ENCODE data around the gene CDKN3.

Gene CDKN3, protein sequence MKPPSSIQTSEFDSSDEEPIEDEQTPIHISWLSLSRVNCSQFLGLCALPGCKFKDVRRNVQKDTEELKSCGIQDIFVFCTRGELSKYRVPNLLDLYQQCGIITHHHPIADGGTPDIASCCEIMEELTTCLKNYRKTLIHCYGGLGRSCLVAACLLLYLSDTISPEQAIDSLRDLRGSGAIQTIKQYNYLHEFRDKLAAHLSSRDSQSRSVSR

DNA sequence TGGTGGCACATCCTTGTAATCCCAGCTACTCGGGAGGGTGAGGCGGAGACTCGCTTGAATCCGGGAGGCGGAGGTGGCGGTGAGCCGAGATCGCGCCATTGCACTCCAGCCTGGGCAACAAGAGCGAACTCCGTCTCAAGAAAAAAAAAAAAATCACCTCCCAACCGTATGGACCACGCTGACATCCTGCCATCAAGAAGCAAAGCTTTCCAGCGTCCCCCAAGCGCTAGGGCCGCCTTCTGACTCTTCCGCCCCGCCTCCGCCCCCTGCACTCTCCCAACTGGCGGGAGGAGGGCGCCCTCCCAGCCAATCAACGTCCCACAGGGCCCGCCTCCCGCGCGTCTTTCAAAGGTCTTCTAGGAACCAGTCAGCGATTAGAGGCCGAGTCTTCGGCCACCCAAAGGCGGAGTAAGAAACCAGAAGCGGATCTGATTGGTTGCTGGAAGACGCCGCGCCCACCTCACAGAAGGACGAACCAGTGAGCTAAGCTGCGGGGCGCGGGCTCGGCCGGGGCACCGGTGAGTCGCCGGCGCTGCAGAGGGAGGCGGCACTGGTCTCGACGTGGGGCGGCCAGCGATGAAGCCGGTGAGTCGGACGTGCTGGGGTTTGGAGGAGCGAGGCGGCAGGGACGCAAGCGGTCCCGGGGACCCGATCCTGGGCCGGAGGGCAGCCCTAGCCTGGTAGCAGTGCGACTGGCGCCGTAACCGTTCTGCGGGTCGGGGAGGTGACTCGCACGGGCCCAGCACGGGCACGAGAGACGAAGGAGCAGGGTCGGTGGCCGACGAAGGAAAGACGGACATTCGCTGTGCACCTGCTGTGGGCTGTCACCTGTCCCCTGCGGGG, at the start of gene CDKN3:
TSS of gene CDKN3 (plus strand) at position 515 of the 843 bp plus-strand sequence. CDS start at position 577, 62 bp downstream.
- peak; percentile 97 for DNase-seq

DNA sequence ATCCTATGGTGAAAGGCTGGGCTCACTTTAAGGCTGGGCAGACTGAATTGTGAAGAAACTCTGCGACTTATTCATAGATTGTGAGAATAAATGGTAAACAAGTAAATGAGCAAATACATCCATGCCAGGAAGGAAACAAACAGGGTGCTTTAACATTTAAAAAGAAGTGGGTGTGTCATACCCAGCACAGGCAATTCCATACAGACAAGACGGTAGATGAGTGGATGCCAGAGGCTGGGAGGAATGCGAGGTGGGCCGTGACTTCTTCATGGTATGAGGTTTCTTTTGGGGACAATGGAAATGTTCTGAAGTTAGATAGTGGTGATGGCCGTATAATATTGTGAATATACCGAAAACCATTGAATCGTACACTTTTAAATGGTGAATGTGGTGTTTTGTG, 49.8 kb upstream of the CDKN3 start:
- DNase-seq = no peak

DNA sequence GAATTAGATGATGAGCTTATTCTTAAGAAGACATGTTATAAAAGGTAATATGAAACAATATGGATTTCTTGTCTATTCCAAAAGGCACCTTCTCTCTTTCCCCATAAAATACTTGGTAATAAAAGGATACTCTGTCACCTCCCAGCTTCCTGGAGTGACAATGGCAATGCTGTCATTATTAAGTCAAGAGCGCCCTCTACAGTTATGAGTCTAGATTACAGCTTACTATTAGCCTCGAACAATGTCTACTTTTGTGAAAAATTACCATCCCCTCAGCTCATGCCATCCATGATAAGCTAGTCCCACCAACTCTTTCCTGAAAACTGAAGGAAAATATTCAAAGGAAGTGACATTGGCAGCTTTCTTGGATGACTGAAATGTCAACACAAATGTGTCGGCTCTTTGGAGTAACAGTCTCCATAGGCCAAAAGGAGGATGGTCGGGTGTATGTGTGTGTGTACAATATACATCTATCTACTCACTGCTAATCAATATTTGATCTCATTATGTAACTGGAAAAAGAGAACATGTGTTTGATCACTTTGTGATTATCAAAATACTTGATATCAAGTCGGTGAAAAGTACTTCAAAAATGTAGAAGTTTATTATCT, 48.7 kb upstream of the CDKN3 start:
- no peak for DNase-seq

DNA sequence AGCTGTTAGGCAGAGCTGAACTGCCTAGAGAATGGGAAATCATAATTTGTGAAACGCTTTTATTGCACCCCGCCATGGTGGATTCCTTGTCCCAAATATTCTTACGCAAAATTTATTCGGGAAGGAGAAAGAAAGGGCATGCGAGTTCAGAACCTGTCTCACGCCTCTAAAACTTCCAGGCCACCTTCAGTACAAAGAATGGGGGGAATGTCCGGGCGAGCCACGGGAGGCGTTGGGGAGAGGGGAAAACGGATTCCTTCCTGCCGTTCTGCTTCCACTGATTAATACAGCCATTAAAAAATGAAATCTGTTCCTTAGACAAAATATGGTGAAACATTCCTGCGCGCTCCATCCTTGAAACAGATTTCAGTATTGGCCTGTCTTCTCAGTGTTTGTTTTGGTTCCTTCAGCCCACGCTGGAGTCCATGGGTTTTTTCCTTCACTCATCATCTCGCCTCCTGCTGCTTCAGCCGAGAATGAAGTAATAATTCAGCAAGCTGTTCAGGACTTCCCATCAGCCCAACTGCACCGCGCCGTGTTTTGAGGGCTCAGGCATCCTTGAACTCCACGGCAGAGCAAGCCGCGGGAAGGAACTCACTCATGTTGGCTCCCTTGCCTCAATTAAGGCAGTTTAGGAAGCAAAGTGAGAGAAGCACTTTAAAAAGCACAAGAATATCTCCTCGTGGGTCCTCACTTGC, 47.7 kb upstream of the CDKN3 start:
- no peak for DNase-seq

DNA sequence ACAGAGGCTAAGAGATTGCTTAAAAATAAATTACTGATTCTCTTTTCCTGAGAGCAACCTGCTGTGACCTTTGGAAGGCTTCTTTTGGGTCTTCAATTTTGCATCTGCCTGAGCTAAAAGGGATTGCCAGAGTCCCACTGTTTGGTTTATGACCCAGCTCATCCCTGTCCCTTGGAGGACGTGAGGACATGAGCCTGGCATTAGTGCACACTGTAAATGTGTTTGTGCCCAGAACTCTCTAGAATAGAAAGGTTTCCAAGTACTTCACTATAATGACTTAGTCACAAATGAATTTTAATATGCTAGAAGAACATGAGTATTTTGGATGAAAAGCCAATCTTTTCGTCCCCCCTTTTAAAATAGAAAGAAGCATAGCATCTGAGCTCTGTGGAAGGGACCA, 47.1 kb upstream of the CDKN3 start:
- no peak for DNase-seq

DNA sequence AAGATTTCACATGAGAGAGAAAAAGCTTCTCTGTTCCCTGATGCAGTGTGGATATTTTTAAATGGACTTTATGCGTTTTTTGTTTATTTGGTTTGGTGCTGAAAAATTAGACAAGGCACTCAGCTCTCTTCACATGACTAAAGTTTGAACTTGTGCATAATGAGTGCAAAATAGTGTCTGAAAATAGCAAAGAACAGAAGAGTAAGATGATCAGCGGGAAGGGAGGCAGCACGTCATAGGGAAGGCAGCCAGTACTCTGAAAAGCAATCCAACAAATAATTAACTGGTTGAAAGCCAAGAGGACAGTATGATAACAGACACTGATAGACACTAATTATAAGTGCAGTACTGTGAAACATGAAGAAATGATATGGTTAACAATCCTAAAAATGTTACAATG, 46.6 kb upstream of the CDKN3 start:
- DNase-seq = no peak

DNA sequence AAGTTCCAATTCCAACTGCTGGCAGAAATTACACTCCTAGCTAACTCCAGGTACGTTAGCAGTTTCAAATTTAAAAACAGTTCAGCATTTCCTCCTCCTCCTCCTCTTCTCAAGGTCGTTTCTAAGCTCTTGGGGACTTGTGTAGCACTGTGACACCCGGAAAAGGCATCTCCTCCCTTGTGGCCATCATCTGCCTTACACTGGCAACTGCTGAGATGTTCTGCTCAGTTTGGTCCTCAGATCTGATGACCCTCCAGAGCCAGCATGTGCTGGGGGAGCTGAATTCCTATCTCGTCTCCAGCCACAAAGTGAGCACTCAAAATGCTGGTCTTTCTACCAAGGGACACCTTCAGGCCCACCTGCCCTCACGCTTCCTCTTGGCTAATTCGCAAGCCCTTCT, 43.5 kb upstream of the CDKN3 start:
- no peak for DNase-seq

DNA sequence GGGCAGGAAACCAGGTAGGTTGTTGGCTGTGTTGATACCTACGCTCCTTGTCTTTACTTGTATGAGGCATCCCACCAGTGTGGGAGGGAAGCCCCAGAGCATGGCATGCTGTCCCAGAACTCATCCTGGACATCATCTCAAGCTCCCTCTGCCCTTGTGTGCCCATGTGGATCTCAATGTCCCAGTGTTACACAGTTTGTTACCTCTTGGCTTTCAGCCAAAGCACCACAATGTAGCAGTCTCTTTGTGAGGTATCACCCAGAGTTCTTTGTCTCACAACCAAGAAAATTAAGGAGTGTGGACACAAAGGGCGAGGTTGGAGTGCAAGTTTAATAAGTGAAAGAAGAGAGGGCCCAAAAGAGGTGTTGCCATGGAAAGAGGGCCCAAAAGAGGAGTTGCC, 43.1 kb upstream of the CDKN3 start:
- no peak for DNase-seq

DNA sequence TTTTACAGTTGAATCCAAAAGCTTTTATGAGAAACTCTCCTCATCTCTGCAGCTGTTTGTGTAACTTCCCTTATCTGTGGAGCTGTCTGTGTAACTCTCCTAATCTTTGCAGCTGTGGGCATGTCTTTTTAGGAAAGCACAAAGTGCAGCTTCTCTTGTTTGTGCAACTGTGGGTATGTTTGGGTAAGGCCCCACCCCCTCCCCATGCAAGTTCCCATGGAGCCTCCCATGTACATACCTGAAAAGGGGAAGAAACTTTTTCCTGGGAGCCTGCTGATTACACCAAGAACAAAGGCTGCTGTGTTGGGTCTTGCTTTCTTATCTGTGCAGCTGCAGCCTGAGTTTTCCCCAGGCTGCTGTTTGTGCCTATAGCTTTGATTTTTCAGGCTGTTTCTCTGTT, 42.7 kb upstream of the CDKN3 start:
- no peak for DNase-seq

DNA sequence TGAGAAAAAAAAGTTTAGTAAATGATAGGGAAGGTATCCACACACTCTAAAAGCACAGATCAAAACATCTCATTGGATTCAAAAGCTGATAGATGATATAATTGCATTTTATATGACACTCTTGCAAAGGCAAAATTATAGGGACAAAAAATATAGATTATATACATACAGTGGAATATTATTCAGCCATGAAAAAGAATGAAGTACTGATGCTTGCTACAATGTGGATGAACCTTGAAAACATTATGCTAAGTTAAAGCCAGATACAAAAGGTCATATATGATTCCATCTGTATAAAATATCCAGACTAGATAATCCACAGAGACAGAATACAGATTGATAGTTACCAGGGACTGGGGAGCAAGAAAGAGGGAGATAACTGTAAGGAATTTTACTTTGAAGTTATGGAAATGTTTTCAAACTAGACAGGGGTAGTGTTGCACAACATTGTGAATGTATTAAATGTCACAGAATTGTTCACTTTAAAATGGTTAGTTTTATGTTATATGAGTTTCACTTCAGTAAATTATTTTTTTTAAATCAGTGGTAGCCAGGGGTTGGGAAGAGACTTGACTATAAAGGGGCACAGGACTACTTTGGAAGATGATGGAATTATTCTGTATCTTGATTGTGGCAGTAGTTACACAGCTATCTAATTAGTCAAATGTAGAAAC, 41.7 kb upstream of the CDKN3 start:
- DNase-seq = no peak

DNA sequence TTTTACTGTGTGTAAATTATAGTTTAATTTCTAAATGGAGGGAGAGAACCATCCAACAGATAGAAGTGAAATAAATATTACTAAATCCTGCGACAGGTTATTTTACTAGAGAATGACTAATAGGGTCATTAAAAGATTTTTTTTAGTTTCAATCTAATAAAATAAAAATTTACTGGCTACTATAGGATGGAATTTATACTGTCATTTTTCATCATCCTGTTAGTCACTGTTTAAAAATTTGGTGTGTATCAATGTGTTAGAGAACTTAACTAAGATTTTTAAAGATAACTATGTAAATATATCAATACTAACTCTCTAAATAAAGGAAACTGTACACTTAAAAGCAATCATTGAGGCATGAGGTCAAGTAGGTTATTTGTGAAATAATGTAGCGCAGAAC, 41.1 kb upstream of the CDKN3 start:
- no peak for DNase-seq

DNA sequence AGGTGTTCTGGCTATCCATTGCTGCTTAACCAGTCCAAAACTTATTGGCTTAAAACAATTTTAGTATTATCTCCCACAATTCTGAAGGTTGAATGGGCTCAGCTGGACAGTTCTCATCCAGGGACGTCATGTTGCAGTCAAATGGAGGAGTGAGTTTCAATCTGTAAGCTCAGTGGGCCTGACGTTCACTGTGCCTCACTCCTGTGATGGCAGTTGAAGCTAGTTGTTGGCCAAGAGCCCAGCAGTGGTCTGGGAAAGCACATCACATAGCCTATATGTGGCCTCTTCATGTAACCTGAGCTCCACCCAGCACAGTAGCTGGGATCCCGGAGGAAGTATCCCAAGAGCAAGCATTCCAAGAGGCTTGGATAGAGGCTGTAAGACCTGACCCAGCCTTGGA, 40.6 kb upstream of the CDKN3 start:
- DNase-seq = no peak

DNA sequence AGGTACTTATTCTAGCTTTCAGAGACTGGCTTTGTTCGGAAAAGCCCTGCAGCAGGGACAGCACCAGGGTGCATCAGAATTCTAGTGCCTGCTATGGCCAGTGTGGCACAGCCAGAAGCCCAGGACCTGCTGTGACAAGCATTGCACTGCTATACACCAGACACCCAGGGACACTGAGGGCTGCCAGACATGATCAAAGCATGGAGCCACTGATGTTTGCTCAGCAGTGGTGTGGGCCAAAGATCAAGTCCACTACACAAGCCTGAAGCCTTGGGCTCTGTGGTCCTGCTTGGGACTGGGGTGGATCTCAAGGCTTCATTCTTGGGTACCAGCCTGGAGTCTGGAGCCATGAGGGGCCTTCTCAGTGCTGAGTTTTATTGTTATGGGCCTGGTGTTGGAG, 36.1 kb upstream of the CDKN3 start:
- no peak for DNase-seq

DNA sequence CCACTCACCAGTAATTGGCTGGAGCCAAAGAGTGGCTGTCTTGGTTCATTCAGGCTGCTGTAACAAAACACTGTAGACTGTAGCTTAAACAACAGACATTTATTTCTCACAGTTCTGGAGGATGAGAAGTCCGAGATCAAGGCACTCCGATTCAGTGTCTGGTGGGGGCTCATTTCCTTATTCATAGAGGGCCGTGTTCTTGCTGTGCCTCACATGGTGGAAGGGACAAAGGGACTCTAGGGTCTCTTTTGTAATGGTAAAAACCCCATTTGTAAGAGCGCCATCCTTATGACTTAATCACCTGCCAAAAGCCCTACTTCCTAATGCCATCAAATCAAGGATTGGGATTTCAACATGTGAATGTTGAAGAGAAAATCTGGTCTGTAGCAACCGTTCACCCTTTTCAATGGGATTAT, 34.7 kb upstream of the CDKN3 start:
- no peak for DNase-seq

DNA sequence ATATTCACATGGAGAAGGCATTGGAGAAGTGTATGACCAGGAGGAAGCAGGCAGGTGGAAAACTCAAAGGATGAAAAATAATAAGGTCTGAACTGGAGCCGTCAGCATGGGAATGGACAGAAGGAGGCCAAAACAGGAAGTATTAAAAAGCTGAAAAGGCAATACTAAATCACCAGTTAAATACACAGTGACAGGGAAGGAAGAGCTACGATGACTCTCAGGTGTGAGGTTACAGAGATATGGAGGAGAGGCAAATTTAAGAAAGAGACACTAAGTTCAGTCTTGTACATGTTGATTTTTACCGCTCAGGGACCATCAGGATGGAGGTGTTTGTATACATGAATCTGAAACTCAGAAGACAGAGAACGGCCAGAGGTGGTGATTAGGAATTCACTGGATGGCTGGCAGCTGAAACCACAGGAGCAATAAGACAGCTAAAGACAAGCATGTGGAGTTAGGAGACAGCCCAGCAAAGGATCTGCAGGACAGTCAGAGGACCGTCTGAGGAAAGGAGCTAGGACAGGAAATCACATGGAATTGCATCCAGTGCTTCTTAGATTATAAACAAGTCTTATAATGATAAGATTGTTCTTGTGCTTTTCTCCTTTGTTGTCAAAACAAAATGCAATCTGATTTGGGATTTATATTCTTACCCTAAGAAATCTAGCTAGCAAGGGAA, 33.9 kb upstream of the CDKN3 start:
- DNase-seq = no peak

DNA sequence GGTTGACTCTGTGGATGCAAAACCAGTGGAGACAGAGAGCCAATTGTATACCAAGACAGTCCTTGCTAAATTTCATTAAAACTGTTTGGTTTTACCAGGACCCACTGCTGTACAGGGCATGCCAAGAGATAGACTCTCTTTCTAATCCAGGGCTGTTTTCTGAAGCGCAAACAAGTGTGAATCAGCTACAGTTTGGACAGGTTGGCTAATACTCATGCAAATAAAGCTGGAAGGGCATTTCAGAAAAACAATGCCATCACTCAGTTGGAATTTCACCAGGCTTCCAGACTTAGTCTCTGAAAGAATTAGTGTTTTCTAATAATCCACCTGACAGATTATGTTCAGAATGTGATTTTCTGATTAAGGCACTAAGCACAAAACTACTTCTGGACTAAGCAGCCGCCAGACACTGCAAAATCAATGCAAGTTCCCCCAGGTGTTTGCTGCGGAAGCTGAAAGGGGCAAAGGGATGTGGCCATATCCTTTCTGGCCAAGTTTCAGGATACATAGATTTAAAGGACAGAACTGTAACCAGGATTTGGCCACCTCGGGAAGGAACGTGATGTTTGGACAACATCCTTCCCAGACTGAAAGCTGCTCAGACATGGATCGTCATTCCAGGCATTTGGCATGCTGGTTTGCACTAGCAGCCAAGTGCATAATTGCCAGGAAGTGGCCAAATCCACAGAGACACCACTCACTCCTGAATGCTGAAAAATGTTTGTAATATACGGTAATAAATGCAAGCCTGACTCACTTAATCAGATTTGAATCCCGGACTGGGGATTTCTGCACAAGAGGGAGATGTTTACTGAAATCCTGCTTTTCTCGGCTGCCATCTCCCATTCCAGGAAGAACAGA, 32.0 kb upstream of the CDKN3 start:
- DNase-seq = no peak

DNA sequence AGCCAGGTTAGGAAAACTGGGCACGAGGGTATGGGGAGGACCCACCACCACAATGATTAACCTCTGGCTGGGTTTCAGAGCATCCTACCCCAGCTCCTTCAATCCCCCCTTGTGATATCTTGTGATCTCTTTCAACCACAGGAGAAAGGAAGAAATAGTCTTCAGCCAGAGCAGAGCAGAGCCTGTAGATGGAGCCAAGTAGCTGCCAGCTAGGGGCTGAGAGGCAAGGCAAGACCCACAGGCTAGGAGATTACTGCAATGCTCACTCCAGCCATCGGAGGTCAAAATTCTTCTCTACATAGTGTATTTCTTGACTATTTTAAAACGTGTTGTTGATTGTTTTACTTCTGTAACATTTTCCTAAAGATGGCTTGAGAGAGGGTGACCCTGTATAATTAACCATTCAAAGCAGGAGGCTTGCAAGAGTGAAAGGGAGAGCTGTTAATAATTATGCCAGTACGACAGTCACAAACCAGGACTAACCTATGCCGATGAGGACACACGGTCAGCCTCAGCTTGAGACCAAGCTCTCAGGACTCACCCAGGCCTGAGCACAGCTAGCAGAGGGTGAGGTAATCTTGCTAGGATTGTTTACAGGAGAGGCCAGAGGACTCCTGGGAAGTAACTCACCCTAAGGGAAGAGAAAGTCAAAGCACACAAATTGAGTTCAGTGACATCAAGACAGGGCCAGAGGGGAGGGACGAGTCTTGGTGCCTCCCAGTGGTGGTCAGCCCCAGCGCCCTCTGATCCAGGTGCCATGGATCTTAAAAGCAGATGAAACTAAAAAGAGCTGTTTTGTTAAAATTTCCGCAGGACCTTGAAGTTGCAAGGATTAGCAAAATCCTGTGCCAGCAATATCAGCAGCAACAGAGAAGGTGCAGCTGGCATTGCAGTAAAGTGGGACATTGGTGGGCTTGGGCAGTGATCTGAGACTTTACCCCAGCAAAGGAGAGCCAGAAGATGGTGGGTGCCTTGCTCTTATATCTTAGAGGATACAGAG, 29.8 kb upstream of the CDKN3 start:
- DNase-seq = peak; percentile 11

DNA sequence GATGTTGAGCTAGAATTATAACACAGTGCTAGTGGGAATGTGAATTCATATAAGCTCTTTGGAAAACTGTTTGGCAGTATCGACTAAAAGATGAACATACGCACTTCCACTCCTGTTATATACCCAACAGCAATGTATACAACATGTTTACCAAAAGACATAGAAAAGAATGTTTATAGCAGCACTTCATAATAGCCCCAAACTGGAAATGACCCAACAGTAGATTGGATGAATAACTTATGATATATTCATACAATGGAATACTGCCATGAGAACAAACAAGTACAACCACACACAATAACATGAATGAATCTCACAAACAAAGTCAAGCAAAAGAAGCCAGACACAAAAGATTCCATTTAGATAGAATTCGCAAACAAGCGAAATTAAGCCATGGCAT, 28.5 kb upstream of the CDKN3 start:
- no peak for DNase-seq

DNA sequence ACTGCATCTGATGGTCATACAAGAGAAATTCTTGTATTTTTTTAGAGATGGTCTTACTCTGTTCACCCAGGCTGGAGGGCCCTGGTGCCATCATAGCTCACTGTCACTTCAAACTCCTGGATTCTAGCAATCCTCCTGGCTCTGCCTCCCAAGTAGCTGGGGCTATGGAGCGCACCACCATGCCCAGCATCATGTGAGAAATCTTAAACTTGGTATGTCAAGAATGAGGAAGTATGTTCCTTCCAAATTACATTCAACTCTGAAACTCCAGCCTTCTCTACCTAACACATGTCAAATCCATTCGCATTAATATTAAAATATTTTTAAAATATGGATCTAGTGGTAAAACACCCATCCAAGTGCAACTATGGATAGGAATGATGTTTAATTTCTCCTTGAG, 27.5 kb upstream of the CDKN3 start:
- no peak for DNase-seq

Data from stimulated activated CD4-positive, alpha-beta T cell treated with anti-CD3 and anti-CD28 coated beads, Interleukin-4, amount 100 ng/mL, for 24 hours (primary cell).